ENCODE measurements around the gene NRP2. TPM values are rescaled to one million over a fixed set of nuclear protein-coding genes. Genes with fewer than 3 reads are reported as not detected.

NRP2 gene
- total and polyA plus RNA-seq, 10 donors, result 3.1 to 49.9 (median 26.2) TPM

- WGBS, 5 donors, result 90 to 96% (median 92%) methylated on average over 5 of the region's 5 CpGs
- H3K27ac ChIP-seq, result no peak overlapping the region
- H3K27me3 ChIP-seq (replicated peaks in 1 of 7), result no peaks in the 10 kb centered on the region
- H3K4me3 ChIP-seq, result no peak overlapping the region
- DNase-seq, result no peak
- TF ChIP-seq POLR2AphosphoS5 (IDR thresholded peaks at IDR 0.05), result no peak
- TF ChIP-seq CTCF (IDR thresholded peaks at IDR 0.05 in 8 of 11, conservative IDR thresholded peaks at IDR 0.05 in 3 of 11), result no peak
- no peak for TF ChIP-seq POLR2A (IDR thresholded peaks at IDR 0.05)
- peaks cover 0 to 45% (median 16%) of the 10 kb centered on the region in 6 donors for H3K36me3 ChIP-seq
- intact Hi-C loops (cut with DNase I; ENCODE audit: low total_unique reads), result no loop called here
- H3K9me3 ChIP-seq, result peaks cover 0 to 26% (median 16%) of the 10 kb centered on the region in 8 donors
- no peaks in the 10 kb centered on the region for H3K4me1 ChIP-seq
Observed at GRCh38 chr2:205796805-205797313, 114.6 kb downstream of the NRP2 start.

- no peak for DNase-seq
- TF ChIP-seq CTCF (IDR thresholded peaks at IDR 0.05 in 8 of 11, conservative IDR thresholded peaks at IDR 0.05 in 3 of 11) (no peak), POLR2A (IDR thresholded peaks at IDR 0.05) (no peak), POLR2AphosphoS5 (IDR thresholded peaks at IDR 0.05) (no peak)
- peaks cover 0 to 26% (median 16%) of the 10 kb centered on the region in 8 donors for H3K9me3 ChIP-seq
- H3K4me3 ChIP-seq, result no peak overlapping the region
- H3K4me1 ChIP-seq, result no peaks in the 10 kb centered on the region
- 89 to 98% (median 96%) methylated on average over 4 of the region's 4 CpGs for WGBS, 5 donors
- intact Hi-C loops (cut with DNase I; ENCODE audit: low total_unique reads), result no loop called here
- peaks cover 0 to 4% (median 0%) of the 10 kb centered on the region in 7 donors for H3K27me3 ChIP-seq (replicated peaks in 1 of 7)
- peaks cover 0 to 45% (median 16%) of the 10 kb centered on the region in 6 donors for H3K36me3 ChIP-seq
- H3K27ac ChIP-seq, result no peak overlapping the region
Observed at GRCh38 chr2:205797866-205798265, 115.6 kb downstream of the NRP2 start.

DNA sequence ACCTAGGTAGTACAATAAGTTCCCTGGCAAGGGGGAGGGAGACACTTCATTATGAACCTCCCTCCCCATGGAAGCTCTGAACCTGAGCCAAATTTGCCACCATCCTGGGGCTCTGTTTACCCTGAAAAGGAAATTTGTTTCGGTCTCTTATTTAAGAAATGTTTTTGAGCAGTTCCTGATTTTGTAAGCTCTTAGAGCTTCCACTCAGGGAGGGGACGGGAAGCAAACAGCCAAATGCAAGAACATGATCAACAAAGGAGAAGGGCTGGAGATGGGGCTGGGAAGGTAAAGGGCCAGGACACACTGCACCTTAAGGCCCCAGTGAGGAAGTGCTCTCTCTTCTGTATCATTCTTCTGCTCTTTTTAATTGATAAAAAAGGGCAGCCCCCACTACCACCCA lies 117.9 kb downstream of the NRP2 start:
- H3K36me3 ChIP-seq, result peaks cover 0 to 35% (median 7%) of the 10 kb centered on the region in 6 donors
- peaks cover 0 to 26% (median 16%) of the 10 kb centered on the region in 8 donors for H3K9me3 ChIP-seq
- H3K4me3 ChIP-seq, result no peak overlapping the region
- 33 to 52% (median 46%) methylated on average over 2 of the region's 2 CpGs for WGBS, 5 donors
- intact Hi-C loops (cut with DNase I; ENCODE audit: low total_unique reads), result no loop called here
- no peaks in the 10 kb centered on the region for H3K4me1 ChIP-seq
- peaks cover 0 to 5% (median 0%) of the 10 kb centered on the region in 7 donors for H3K27me3 ChIP-seq (replicated peaks in 1 of 7)
- DNase-seq, result no peak
- H3K27ac ChIP-seq, result no peak overlapping the region
- no peak for TF ChIP-seq POLR2AphosphoS5 (IDR thresholded peaks at IDR 0.05)
- TF ChIP-seq CTCF (IDR thresholded peaks at IDR 0.05 in 8 of 11, conservative IDR thresholded peaks at IDR 0.05 in 3 of 11), result no peak
- TF ChIP-seq POLR2A (IDR thresholded peaks at IDR 0.05), result no peak

DNA sequence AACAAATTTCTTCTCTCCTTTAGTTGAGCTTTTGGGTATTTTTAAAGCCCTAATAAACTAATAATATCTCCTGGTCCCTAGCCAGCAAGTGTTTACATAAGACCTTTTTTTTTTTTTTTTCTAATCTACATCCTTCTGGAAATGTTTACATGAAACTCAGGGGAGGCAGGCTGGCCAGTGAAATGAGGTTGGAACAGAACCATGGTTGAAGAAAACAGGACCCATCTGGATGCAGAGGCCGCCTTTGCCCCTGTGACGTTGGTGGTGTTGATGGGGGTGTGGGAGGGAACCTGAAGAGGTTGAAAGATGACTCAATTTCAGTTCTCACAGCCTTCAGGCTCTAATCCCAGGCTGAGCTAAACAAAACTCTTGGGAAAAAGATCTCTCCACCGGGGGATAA lies 118.5 kb downstream of the NRP2 start:
- no peak overlapping the region for H3K4me3 ChIP-seq
- peaks cover 0 to 26% (median 16%) of the 10 kb centered on the region in 8 donors for H3K9me3 ChIP-seq
- peaks cover 0 to 30% (median 3%) of the 10 kb centered on the region in 6 donors for H3K36me3 ChIP-seq
- 56 to 79% (median 74%) methylated on average over 3 of the region's 3 CpGs for WGBS, 5 donors
- no peaks in the 10 kb centered on the region for H3K4me1 ChIP-seq
- peaks cover 0 to 5% (median 0%) of the 10 kb centered on the region in 7 donors for H3K27me3 ChIP-seq (replicated peaks in 1 of 7)
- intact Hi-C loops (cut with DNase I; ENCODE audit: low total_unique reads), result no loop called here
- H3K27ac ChIP-seq, result no peak overlapping the region
- no peak for DNase-seq
- TF ChIP-seq CTCF (IDR thresholded peaks at IDR 0.05 in 8 of 11, conservative IDR thresholded peaks at IDR 0.05 in 3 of 11), result no peak
- TF ChIP-seq POLR2A (IDR thresholded peaks at IDR 0.05), result no peak
- TF ChIP-seq POLR2AphosphoS5 (IDR thresholded peaks at IDR 0.05), result no peak
